GM21360 (cell line): ENCODE data around the gene SERPINH1.

Experiments
- ATAC-seq: cut with Tn5 transposase; IDR thresholded peaks from one replicate; pipeline ENCODE4 v1.9.1; 2021; ENCODE audit warnings: mild to moderate bottlenecking, moderate library complexity; ENCODE audit not compliant: unreplicated experiment

SERPINH1 gene

GRCh38 chr11:75562048-75562835 is at the start of gene SERPINH1:
Gene SERPINH1 (plus strand): TSS chr11:75562253. CDS start chr11:75566350, 4,097 bp downstream.
- peak; percentile 65 for ATAC-seq

- ATAC-seq: no peak
Observed at GRCh38 chr11:75513250-75513649, 48.8 kb upstream of the SERPINH1 start.

GRCh38 chr11:75514596-75514995 is 47.5 kb upstream of the SERPINH1 start:
- no peak for ATAC-seq

GRCh38 chr11:75516140-75516539 is 45.9 kb upstream of the SERPINH1 start:
- no peak for ATAC-seq

- no peak for ATAC-seq
Observed at GRCh38 chr11:75516886-75517285, 45.2 kb upstream of the SERPINH1 start.

GRCh38 chr11:75518204-75518549 is 43.9 kb upstream of the SERPINH1 start:
- ATAC-seq: no peak

GRCh38 chr11:75518771-75519653 is 43.0 kb upstream of the SERPINH1 start:
- no peak for ATAC-seq

GRCh38 chr11:75520688-75521087 is 41.4 kb upstream of the SERPINH1 start:
- ATAC-seq: no peak

GRCh38 chr11:75522286-75523044 is 39.6 kb upstream of the SERPINH1 start:
- ATAC-seq: no peak

GRCh38 chr11:75523189-75523588 is 38.9 kb upstream of the SERPINH1 start:
- ATAC-seq: no peak

GRCh38 chr11:75523811-75524664 is 38.0 kb upstream of the SERPINH1 start:
- ATAC-seq: no peak

- ATAC-seq: no peak
Observed at GRCh38 chr11:75524665-75525432, 37.2 kb upstream of the SERPINH1 start.

GRCh38 chr11:75525433-75526191 is 36.4 kb upstream of the SERPINH1 start, which contains the start of gene GDPD5:
Gene GDPD5 (minus strand): TSS chr11:75525941. CDS start chr11:75477735, 48,206 bp downstream.
- ATAC-seq: peak; percentile 70

GRCh38 chr11:75526192-75526541 is 35.9 kb upstream of the SERPINH1 start:
- ATAC-seq: no peak

- no peak for ATAC-seq
Observed at GRCh38 chr11:75527130-75527529, 34.9 kb upstream of the SERPINH1 start.

- ATAC-seq: no peak
Observed at GRCh38 chr11:75527938-75528735, 33.9 kb upstream of the SERPINH1 start.

GRCh38 chr11:75530577-75530976 is 31.5 kb upstream of the SERPINH1 start:
- no peak for ATAC-seq

- no peak for ATAC-seq
Observed at GRCh38 chr11:75531325-75531724, 30.7 kb upstream of the SERPINH1 start.
